Activated CD8-positive, alpha-beta memory T cell treated with anti-CD3 and anti-CD28 coated beads, Interleukin-2, amount 50 U/mL, for 48 hours (primary cell): ENCODE data around the gene PIGK.

ENCODE experiments used
- DNase-seq: peaks from one replicate; pipeline ENCODE4 v3.0.0-alpha.2; 2020

PIGK gene

GRCh38 chr1:77089756-77090155, 129.5 kb downstream of the PIGK start:
- DNase-seq: no peak

- no peak for DNase-seq
Measured at GRCh38 chr1:77085109-77085508, 134.1 kb downstream of the PIGK start.

GRCh38 chr1:77084457-77084856, 134.8 kb downstream of the PIGK start:
- DNase-seq: no peak

GRCh38 chr1:77081834-77082233, 137.4 kb downstream of the PIGK start:
- DNase-seq: no peak

- no peak for DNase-seq
Measured at GRCh38 chr1:77076759-77077158, 142.5 kb downstream of the PIGK start.

GRCh38 chr1:77068013-77068412, 151.2 kb downstream of the PIGK start:
- DNase-seq: no peak

- DNase-seq: no peak
Measured at GRCh38 chr1:77065693-77066342, 153.4 kb downstream of the PIGK start.

GRCh38 chr1:77064246-77064645, 155.0 kb downstream of the PIGK start:
- DNase-seq: no peak

- no peak for DNase-seq
Measured at GRCh38 chr1:77063118-77063517, 156.1 kb downstream of the PIGK start.

GRCh38 chr1:77061162-77061561, 158.1 kb downstream of the PIGK start:
- DNase-seq: no peak

- no peak for DNase-seq
Measured at GRCh38 chr1:77060000-77060399, 159.2 kb downstream of the PIGK start.

GRCh38 chr1:77057994-77058585, 161.1 kb downstream of the PIGK start:
- no peak for DNase-seq

- no peak for DNase-seq
Measured at GRCh38 chr1:77056525-77056924, 162.7 kb downstream of the PIGK start.

- no peak for DNase-seq
Measured at GRCh38 chr1:77051425-77051824, 167.8 kb downstream of the PIGK start.

- no peak for DNase-seq
Measured at GRCh38 chr1:77048615-77049005, 170.6 kb downstream of the PIGK start.

- DNase-seq: no peak
Measured at GRCh38 chr1:77047978-77048614, 171.1 kb downstream of the PIGK start.

GRCh38 chr1:77047575-77047974, 171.7 kb downstream of the PIGK start:
- DNase-seq: no peak

GRCh38 chr1:77044133-77044849, 174.9 kb downstream of the PIGK start:
- no peak for DNase-seq

- no peak for DNase-seq
Measured at GRCh38 chr1:77040826-77041225, 178.4 kb downstream of the PIGK start.

GRCh38 chr1:77039739-77040138, 179.5 kb downstream of the PIGK start:
- no peak for DNase-seq

- no peak for DNase-seq
Measured at GRCh38 chr1:77039111-77039510, 180.1 kb downstream of the PIGK start.
